Right lobe of liver (tissue), 4 donors: ENCODE results near the gene ADCY1.

ENCODE experiments used
- CTCF ChIP-seq, 4 donors: fragments of 200-600 bp in 3 of 4; fragments of 450-650 bp in 1 of 4; IDR thresholded peaks; one replicate each; pipeline versions ENCODE4 v1.5.1 to v1.8.0; 2016 to 2022; ENCODE audit warnings: antibody characterized with exemption in 4 of 4, mild to moderate bottlenecking in 2 of 4
- POLR2A ChIP-seq: fragments of 450-650 bp; IDR thresholded peaks from one replicate; pipeline ENCODE4 v1.6.1; 2017; ENCODE audit warnings: antibody characterized with exemption, mild to moderate bottlenecking
- donor health status: DM: no; HTN: no; CAD: no.
- donor health status: DM: no; HTN: no; CAD: no.
- donor health status: DM: no; HTN: yes; CAD: no.

- no peak for TF ChIP-seq CTCF (IDR thresholded peaks at IDR 0.05)
- TF ChIP-seq POLR2A = no peak
These were observed 87.8 kb downstream of the ADCY1 start for GRCh38 chr7:45662018-45662417.
